Activated CD8-positive, alpha-beta memory T cell treated with anti-CD3 and anti-CD28 coated beads, Interleukin-2, amount 50 U/mL, for 1 hour (primary cell): Measurements from ENCODE around the gene NGB.

Experiments used
- DNase-seq: peaks from one replicate; pipeline ENCODE4 v3.0.0-alpha.2; 2020; ENCODE audit errors: extremely low read depth

The NGB gene

GRCh38 chr14:77265187-77265515 lies 5.9 kb downstream of the NGB start:
- DNase-seq, result no peak

GRCh38 chr14:77264466-77265186 lies 6.4 kb downstream of the NGB start:
- no peak for DNase-seq

- DNase-seq, result no peak
Measured at GRCh38 chr14:77260631-77261030, 10.4 kb downstream of the NGB start.

- DNase-seq, result no peak
Measured at GRCh38 chr14:77260199-77260598, 10.8 kb downstream of the NGB start.

- no peak for DNase-seq
Measured at GRCh38 chr14:77259025-77259715, 11.8 kb downstream of the NGB start.

GRCh38 chr14:77258566-77258965 lies 12.4 kb downstream of the NGB start:
- DNase-seq, result no peak

- no peak for DNase-seq
Measured at GRCh38 chr14:77257700-77258099, 13.3 kb downstream of the NGB start.

- DNase-seq, result no peak
Measured at GRCh38 chr14:77256694-77257093, 14.3 kb downstream of the NGB start.

- DNase-seq, result no peak
Measured at GRCh38 chr14:77253333-77254190, 17.4 kb downstream of the NGB start.

GRCh38 chr14:77251870-77252269 lies 19.1 kb downstream of the NGB start:
- DNase-seq, result no peak

- no peak for DNase-seq
Measured at GRCh38 chr14:77250927-77251326, 20.1 kb downstream of the NGB start.

- no peak for DNase-seq
Measured at GRCh38 chr14:77249286-77249685, 21.7 kb downstream of the NGB start.

- DNase-seq, result no peak
Measured at GRCh38 chr14:77248666-77249065, 22.3 kb downstream of the NGB start.

- no peak for DNase-seq
Measured at GRCh38 chr14:77246784-77247183, 24.2 kb downstream of the NGB start.

GRCh38 chr14:77245820-77246219 lies 25.2 kb downstream of the NGB start:
- no peak for DNase-seq

- no peak for DNase-seq
Measured at GRCh38 chr14:77243853-77244252, 27.2 kb downstream of the NGB start.

GRCh38 chr14:77242752-77243151 lies 28.3 kb downstream of the NGB start:
- DNase-seq, result no peak

- no peak for DNase-seq
Measured at GRCh38 chr14:77241955-77242354, 29.1 kb downstream of the NGB start.

- DNase-seq, result no peak
Measured at GRCh38 chr14:77240336-77240915, 30.6 kb downstream of the NGB start.

GRCh38 chr14:77239412-77239811 lies 31.6 kb downstream of the NGB start:
- DNase-seq, result no peak

- no peak for DNase-seq
Measured at GRCh38 chr14:77238996-77239395, 32.0 kb downstream of the NGB start.

- DNase-seq, result no peak
Measured at GRCh38 chr14:77238356-77238755, 32.6 kb downstream of the NGB start.
